ENCODE results near the gene CFAP57. TPM values are rescaled to one million over a fixed set of nuclear protein-coding genes. Genes with fewer than 3 reads are reported as not detected.

Gene CFAP57
- total RNA-seq, 1 experiment from 2014 or later = 0.38 TPM

DNA sequence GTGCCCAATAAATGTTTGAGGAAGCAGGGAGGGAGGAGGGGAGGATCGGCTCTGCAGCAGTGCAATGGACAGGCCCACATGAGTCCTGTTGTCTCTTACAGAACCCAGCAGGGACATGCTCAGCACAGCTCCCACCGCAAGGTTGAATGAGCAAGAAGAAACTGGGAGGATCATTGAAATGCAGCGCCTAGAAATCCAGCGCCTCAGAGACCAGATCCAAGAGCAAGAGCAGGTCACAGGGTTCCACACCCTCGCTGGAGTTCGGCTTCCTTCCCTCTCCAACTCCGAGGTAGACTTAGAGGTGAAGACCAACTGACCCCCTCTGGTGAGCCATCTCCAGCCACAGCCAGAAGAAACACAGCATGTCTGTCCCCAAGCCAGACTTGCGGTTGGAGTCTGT is 81.7 kb downstream of the CFAP57 start:
- no peak for DNase-seq (ENCODE audit: low spot score)

DNA sequence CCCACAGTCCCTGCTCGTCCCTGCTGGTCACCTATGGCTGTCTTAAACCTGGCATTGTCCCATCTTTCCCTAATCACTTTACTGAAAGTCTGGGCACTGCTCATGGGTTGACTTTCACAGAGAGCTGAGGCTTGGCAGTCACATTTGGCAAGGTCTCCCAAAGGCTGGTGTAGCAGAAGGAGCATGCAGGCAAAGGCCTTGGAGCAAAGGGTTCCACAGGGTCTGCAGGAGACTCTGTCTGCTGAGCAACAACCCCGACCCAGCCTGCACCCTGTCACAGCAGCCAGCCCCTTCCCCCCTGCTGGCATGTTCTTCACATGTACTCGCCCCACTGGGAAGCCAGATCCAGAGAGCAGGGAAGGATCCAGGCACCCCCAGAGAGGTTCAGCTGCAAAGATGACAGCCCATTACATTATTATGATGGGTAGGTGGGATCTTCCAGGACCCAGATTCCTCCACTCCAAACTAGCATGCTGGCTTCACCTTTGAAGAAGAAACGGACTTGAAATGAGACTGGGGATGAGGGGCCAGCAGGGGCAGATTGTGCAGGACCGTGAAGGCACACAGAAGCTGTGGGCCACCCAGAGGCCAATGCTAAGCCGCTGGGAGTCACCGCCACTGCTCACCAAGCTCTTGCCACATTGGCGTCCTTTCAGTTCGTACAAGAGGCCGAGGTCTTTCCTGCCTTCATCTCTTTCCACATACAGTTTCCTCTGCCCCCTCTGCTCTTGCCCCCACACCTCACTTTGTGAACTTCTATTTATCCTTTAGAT is 83.5 kb downstream of the CFAP57 start:
- no peak for DNase-seq (ENCODE audit: low spot score)

DNA sequence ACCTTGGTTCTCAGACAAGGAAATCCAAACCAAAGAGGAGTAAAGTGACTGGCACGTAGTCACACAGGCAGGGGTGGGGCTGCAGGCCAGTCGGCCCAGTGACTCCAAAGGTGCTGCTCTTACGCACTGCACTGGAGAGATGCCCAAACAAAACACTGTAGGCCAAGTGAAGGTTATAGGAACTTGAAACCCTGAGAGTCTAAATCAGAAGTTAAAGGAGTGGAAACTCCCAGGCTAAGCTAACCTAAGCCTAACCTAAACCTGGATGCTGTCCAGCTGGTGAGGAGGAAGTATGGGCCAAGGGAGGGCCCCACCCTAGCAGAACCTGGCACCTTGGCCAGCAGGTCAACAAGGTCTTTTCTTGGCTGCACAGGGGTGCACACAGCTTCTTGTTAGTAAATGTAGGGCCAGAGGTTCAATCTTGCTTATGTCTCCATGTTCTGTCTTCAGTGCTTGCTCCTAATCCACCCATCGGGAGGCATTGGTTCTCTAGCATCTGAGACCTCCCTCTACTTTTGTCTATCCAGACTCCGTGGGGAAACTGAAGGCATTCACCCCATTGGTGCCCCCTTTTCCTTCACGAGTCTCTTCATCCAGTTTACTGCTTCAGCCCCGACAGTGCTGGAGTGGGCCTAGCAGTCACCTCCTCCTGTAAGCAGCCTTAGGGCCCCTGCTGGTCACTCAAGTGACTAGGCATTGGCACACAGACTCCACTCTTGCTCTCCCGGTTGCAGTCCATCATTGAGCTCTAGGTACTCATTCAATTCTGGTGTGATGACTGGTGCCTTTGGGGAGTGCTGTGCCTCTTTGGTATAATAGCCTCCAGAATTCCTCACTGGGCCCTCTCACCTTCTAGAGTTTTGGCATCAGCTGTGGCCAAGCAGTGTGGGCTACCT is 84.8 kb downstream of the CFAP57 start:
- peak; percentile 56 for DNase-seq (ENCODE audit: low spot score)

DNA sequence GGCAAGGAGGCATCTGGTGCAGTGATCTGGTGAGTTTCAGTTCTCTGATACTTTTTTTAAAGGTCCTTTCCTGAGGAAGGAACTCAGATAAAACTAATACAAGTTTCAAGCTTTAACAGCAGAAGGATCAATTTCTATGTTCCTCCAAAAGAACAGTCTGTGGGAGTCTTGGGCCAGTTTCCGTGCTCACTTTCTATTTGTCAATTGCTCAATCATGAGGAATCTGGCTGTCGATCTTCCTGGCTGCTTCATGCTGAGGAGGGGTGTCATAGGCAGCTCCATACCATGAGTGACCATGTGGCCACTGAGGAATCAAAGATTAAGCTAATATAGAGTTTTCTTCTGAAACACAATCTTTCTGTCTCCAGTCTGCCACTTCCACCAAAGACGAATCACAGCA is 86.2 kb downstream of the CFAP57 start:
- no peak for DNase-seq (ENCODE audit: low spot score)

- DNase-seq (ENCODE audit: low spot score) = no peak
Measured at GRCh38 chr1:43265431-43265830, 93.3 kb downstream of the CFAP57 start.

GRCh38 chr1:43266881-43267280 is 94.8 kb downstream of the CFAP57 start:
- DNase-seq (ENCODE audit: low spot score) = no peak

DNA sequence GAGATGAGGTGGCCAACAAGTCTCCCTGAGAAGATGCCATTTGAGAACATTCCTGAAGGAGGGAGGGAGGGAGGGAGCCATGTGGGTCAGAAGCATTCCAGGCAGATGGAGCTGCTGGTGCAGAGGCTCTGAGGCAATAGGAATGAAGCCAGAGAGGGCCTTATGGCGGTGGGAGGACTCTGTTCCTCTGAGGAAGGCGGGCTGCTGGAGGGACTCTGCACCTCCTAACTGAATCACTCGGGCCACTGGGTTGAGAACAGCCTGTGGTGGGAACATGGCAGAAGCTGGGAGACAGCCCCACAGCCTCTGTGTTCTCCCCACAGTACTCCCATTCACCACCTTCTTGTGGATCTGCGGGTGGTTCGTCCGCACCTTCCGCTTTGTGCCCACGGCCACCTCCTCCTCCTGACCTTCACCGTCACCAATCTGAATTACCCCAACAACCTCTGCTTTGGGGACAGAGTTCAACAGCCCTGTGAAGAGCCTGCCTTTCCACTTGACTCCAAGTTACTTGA is 95.2 kb downstream of the CFAP57 start:
- no peak for DNase-seq (ENCODE audit: low spot score)

DNA sequence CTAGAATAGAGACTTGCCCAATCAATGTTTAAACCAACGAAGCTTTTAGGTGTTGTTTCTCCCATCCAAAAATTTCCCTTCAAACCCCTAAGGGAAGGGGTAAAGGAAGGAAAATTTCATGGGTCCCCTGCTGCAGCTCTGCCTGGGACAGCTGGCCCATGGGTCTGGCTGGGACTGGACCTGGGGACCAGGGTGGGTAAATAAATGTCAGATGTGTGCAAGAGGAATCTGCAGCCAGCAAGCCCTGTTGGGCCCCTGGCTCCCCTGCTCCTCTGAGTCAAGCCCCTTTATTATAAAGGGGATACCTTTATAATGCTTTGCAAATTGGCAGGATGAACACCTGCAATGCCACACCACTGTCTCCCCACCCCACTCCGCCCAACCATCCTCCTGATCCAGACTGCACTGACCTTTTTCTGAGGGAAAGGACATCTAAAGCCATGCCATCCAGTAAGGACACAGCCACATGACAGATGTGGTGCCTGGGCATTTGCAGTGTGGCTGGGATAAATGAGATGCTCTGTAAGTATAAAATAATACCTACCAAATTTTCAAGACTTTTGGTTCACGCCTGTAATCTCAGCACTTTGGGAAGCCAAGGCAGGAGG is 95.8 kb downstream of the CFAP57 start:
- DNase-seq (ENCODE audit: low spot score) = no peak

- peak; percentile 23 for DNase-seq (ENCODE audit: low spot score)
Measured at GRCh38 chr1:43269627-43270375, 97.7 kb downstream of the CFAP57 start, which contains the start of gene TMEM125. Gene TMEM125, plus strand, starts transcription at chr1:43269983. Its CDS starts 2,740 bp downstream, at chr1:43272723.

DNA sequence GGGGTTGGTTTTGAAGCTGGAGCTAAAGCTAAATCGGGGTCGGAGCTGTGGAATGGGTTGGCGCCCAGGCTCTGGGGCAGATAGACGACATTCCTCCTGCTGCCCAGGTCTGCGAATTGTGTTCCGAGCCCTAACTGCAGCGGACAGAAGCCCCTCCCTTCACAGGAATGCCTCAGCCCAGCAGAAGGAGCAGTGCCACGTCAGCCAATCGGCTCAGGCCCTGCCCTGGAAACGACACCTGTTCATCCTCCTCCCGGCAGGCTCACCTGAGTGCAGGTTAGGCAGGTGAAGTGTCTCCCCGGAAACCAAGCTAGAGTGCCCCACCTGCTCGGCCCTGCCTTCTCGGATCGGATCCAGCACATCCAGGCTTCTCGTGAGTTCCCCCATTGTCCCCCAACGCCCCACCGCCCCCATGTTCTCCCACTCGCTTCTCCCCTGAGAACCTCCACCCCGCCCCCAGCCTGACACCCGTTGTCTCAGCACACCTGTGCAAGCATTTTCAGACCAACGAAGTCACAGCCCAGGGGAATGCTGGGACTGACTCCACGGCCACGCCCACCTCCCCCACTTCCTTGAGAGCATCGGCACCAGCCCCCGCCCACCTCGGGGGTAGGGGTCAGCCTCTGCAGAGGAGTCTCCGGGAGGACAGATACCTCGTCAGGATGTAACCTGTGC is 98.4 kb downstream of the CFAP57 start:
- DNase-seq (ENCODE audit: low spot score) = peak; percentile 96

- DNase-seq (ENCODE audit: low spot score) = no peak
Measured at GRCh38 chr1:43271186-43272118, 99.3 kb downstream of the CFAP57 start.

DNA sequence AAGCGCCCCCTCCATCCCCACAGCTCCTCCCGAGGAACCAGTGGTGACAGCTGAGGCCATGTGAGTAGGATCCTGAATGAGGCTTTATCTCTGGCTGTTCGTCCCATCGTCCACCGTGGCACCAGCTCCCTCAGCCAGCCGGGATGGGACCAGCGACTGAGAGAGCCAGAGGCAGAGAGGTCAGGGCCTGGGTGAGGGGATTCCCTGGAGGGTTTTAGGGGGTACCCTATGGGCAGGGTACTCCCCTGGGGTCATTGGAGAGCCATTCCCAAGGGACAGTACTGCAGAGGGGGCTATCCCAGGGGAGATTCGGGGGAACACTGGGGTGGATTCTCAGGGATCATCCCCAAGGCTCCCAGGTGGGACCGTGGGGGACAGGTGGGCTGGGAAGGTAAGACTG is 100.0 kb downstream of the CFAP57 start:
- DNase-seq (ENCODE audit: low spot score) = no peak

DNA sequence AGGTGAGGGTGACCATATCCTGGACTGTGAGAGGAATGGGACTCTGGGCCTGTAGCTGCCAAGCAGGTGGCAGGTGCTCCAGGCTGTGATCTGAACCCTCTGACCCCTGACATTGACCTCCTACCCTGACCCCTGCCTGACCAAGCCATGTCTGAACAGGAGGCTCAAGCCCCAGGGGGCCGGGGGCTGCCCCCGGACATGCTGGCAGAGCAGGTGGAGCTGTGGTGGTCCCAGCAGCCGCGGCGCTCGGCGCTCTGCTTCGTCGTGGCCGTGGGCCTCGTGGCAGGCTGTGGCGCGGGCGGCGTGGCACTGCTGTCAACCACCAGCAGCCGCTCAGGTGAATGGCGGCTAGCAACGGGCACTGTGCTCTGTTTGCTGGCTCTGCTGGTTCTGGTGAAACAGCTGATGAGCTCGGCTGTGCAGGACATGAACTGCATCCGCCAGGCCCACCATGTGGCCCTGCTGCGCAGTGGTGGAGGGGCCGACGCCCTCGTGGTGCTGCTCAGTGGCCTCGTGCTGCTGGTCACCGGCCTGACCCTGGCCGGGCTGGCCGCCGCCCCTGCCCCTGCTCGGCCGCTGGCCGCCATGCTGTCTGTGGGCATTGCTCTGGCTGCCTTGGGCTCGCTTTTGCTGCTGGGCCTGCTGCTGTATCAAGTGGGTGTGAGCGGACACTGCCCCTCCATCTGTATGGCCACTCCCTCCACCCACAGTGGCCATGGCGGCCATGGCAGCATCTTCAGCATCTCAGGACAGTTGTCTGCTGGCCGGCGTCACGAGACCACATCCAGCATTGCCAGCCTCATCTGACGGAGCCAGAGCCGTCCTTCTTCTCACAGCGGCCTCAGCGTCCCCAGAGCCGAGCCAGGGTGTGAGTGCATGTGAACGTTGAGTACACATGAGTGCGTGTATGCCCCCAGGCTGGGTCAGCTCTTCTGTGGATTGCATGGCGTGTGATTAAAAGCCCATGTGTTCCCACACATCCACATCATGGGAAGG is 100.7 kb downstream of the CFAP57 start:
- DNase-seq (ENCODE audit: low spot score) = no peak

GRCh38 chr1:43273708-43274107 is 101.6 kb downstream of the CFAP57 start:
- no peak for DNase-seq (ENCODE audit: low spot score)

DNA sequence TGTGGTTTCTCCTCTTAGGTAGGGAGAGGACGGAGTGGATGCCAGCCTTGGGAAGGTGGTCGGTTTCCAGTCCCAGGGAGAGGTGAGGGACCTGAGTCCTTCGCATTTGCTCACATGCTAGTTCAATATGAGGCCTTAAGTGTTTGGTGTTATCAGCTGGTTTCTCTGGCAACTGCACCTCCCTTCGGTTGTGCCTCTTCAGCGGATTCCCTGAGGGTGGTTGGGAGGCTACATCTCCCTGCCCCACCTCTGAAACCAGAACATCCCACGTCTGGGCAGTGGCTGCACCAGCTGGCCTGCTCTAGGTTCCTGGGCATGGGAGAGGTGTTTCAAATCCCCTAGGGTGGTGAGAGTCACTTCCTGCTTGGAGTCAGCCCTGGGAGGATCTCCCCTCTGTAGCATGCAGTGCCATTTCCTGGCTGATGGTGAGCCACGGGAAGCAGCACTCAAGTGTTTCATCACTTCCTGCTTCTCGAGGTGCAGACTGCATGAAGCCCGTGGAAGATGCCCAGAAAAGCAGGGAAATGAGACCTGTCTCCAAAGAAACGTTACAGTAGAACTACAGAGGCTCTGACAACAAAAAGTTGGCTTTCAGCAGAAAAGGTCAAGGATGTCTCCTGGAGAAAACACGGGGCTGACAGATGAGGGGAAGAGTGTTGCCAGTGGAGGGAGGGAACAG is 102.1 kb downstream of the CFAP57 start:
- peak; percentile 76 for DNase-seq (ENCODE audit: low spot score)

- no peak for DNase-seq (ENCODE audit: low spot score)
Measured at GRCh38 chr1:43274804-43275180, 102.7 kb downstream of the CFAP57 start.

DNA sequence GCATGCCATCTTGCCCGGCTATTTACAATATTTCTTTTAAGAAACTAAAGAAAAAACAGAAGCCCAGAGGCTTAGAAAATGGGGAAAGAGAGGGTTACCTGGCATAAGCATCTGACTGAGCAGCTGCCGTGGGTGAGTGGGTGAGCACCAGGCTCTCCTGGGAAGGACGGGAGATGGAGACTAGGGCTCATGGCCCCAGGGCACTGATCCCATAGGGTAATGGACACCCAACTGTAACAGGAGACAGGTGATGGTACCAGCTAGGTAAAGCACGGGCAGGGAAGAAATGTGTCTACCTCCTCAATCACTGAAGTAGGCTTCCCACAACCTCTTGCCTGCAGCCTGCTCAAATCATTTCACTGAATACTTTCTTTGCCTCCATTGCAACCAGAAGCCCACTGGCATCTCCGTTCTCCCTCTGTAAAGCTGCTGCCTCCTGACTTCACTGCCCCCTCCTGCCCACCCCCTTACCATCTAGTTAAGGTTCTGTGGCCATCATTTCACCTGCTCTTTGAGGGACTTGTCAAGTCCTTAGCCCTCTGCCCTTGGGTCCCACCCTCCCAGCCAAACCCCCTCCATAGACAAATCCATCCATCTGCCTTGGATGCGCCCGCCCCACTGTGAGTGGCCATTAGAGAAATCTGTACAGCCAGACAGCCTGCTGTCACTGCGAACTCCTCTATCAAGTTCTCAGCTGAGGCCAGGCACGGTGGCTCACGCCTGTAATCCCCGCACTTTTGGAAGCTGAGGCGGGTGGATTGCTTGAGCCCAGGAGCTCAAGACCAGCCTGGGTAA is 103.9 kb downstream of the CFAP57 start:
- DNase-seq (ENCODE audit: low spot score) = no peak
